Right cardiac atrium (tissue), 5 donors: ENCODE results near the gene PTPRN2. TPM values are rescaled to one million over a fixed set of nuclear protein-coding genes. Genes with fewer than 3 reads are reported as not detected.

Source experiments
- ATAC-seq, 2 donors: fragments of 200-7000 bp; cut with Tn5 transposase; one replicate each; pipeline versions ENCODE4 v1.8.0 to v1.9.1; 2020; ENCODE audit warnings: moderate library complexity in 2 of 2, mild to moderate bottlenecking in 1 of 2
- DNase-seq, 3 donors: peaks; one replicate each; pipeline ENCODE4 v3.0.0-alpha.2; 2020
- H3K27ac ChIP-seq: one replicate; pipeline ENCODE4 v1.5.1; 2013; ENCODE audit warnings: mild to moderate bottlenecking, low read length, control low read depth, moderate library complexity
- H3K27me3 ChIP-seq: one replicate; pipeline ENCODE4 v1.6.1; 2013; ENCODE audit not compliant: control insufficient read depth, insufficient read depth
- H3K4me1 ChIP-seq: one replicate; pipeline ENCODE4 v1.6.1; 2013; ENCODE audit warnings: low read length; ENCODE audit not compliant: control insufficient read depth, insufficient read depth
- H3K4me3 ChIP-seq: one replicate; pipeline ENCODE4 v1.5.1; 2013; ENCODE audit warnings: low read length, control low read depth
- H3K9me3 ChIP-seq: one replicate; pipeline ENCODE4 v1.6.1; 2013; ENCODE audit warnings: low read length; ENCODE audit not compliant: control insufficient read depth
- WGBS: extraction: QIAGEN DNeasy Blood & Tissue Kit; methylation state at CpG from one replicate; pipeline ENCODE4 v1.1.7; 2013; 5-methylcytosine and 5-hydroxymethylcytosine counted together
- intact Hi-C, 4 donors: fragments of 100-400 bp; cut with DNase I; formaldehyde crosslinking; loops; one replicate each; pipeline versions ENCODE4 v1.11.0 to v1.14.0; 2022 to 2023
- polyA plus RNA-seq: library from polyadenylated mRNA; stranded (reverse); fragments of 200-250 nt; gene quantifications from one replicate; pipeline ENCODE4 v1.2.3, GENCODE V29; 2013
- total RNA-seq, 4 donors: library from RNA; stranded (reverse); fragmentation: NEBNext Ultra II Directional; extraction: Animal tissue kit (Norgen Biotek cat#: 25700); gene quantifications; one replicate each; pipeline ENCODE4 v1.2.1, GENCODE V29; 2021
- donor health status: healthy with polysubstance abuse.
- donor health status: DM: no; HTN: yes; CAD: no.
- donor health status: DM: no; HTN: no; CAD: no.
- donor health status: DM: no; HTN: yes; CAD: no; lungs with severe emphysema.
- donor health status: DM: yes; HTN: yes; CAD: no.

PTPRN2 gene
- total and polyA plus RNA-seq, 5 donors: 1.5 to 3.9 (median 1.9) TPM

DNA sequence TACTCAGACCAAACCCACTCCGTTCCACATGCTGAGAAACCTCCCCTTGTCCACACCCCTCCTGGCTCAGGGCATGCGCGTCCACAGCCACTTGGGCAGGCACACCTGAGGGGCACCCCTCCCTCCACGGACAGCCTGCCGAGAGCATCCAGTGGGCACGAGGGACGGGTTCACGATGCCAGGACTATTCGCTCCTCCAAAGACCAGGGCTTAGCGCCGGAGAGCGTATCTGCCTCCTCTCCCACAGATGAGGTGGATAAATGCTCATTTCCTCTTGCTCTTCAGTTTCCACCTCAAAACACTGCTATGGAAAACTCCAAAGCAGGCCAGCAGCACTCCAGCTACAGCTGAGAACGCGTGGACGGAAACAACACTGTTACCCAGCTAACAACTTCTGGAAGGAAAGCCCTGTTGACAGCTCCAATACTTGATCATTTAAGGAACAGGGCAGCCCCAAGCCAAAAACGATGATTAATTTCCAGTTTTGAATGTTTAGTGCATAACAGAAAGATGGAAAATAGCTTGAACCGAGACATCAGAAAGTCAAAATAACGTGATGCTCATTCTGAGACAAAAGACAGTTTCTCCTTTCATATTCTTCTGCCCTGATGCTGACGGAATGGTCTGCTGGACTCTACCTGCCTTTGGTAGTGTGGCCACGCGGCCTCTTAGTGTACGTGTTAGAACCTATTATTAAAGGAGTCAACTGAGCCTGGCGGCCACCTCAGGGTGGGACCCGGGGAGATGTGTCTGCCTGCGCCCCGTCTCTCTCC is 1046.1 kb downstream of the PTPRN2 start:
- Histone ChIP-seq H3K27ac (no peak overlapping the region), H3K4me3 (no peak overlapping the region), H3K27me3 (no peaks in the 10 kb centered on the region), H3K9me3 (no peaks in the 10 kb centered on the region), H3K4me1 (no peaks in the 10 kb centered on the region)
- intact Hi-C loops: no loop called here
- 92% methylated on average over 26 of the region's 26 CpGs for WGBS
- DNase-seq (peak in 1 of 3 donors; percentile 27), ATAC-seq (no peak)

DNA sequence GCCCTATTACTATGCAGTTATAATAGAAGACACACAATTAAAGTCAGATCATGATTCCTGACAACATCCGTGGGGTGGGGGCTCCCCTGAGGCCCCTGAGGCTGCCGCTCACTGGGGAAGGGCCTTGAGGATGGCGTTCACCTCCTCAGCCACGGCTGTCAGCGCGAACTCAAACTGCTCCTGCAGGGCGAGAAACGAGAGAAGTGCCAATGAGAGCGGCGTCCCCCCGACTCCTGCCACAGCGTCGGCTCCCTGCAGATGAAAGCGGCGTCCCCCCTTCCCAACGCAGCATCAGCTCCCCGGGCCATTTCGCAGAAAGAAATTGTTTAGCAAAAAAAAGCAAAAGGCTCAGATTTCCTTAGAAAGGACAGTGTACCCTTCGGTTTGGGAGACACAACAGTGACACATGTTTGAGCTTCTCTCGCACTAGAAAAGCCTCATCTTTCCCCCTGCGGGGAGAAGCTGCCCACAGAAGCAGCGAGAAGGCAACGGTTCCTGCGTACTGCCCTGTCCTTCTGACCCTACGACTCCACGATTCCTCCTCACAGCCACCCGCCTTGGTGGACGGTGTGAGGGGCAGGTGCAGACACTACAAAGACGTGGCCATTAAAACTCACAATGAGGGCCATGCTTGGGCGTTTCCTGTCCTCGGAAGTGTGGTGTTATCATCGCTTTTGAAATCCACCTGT is 1046.9 kb downstream of the PTPRN2 start:
- DNase-seq (peak in 1 of 3 donors; percentile 39), ATAC-seq (no peak)
- Histone ChIP-seq H3K4me1 (no peaks in the 10 kb centered on the region), H3K27me3 (no peaks in the 10 kb centered on the region), H3K4me3 (no peak overlapping the region), H3K27ac (no peak overlapping the region), H3K9me3 (no peaks in the 10 kb centered on the region)
- intact Hi-C loops: no loop called here
- WGBS: 80% methylated on average over 32 of the region's 32 CpGs

DNA sequence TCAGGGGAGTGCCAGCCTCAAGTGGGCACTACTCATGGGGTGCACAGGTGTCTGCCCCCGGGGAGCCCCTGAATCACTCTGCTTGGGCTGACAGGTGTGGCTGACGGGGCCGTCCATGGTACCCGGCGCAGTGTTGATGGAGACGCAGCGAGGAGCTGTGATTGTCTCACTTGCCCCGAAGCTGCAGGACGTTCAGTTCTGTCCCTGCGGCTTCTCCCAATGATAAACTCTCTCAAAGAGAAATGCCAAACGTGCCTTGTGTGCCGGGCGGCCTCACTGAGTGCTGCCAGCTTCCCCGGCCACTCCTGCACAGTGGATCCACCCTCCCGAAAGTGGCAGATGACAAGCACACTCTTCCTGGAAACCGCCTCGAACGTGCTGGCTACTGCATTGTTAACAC is 1047.6 kb downstream of the PTPRN2 start:
- Histone ChIP-seq H3K27ac (no peak overlapping the region), H3K9me3 (no peaks in the 10 kb centered on the region), H3K4me3 (no peak overlapping the region), H3K4me1 (no peaks in the 10 kb centered on the region), H3K27me3 (no peaks in the 10 kb centered on the region)
- peak; percentile 28 to 70 (median 43) for DNase-seq
- peak; percentile 70 to 80 for ATAC-seq
- 88% methylated on average over 18 of the region's 18 CpGs for WGBS
- intact Hi-C loops: no loop called here

DNA sequence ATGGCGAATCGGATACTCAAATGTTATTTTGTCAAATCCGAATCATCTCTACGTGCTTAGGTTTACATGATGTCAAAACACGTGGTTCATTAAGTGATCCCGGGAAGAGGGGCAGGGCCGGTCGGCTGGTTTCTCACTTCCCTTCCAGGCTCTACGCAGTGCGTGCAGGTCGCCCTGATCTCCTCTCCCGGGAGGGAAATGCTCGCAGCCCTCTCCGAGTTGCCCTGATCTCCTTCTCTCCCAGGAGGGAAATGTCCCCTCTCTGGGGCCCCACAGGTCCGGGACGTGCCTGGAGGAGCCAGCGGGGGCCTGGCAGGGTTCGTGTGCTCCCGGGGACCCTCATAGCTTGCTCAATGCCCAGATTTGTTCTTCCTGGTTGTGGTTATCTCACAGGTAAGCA is 1048.1 kb downstream of the PTPRN2 start:
- Histone ChIP-seq H3K4me1 (no peaks in the 10 kb centered on the region), H3K27ac (no peak overlapping the region), H3K9me3 (no peaks in the 10 kb centered on the region), H3K27me3 (no peaks in the 10 kb centered on the region), H3K4me3 (no peak overlapping the region)
- WGBS: 93% methylated on average over 19 of the region's 19 CpGs
- DNase-seq (peak in 1 of 3 donors; percentile 27), ATAC-seq (no peak)
- intact Hi-C loops: no loop called here

DNA sequence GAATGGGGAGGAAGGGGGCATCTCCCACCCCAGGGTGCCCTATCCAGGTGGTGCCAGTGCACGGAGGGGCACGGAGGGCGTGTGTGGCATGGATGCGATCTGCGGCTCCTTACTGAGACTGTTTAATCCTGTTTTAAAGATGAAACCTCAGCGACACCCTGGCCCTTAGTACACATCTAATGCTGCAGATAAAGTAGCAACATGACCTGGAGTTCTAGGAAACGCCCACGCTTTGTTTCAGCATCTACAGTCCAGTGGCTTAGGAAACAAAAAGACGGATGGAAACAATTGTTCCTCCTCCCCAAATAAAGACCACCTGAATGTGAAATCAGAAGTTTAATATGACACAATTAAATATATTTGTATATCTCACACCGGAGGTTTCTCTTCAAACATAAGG is 1048.9 kb downstream of the PTPRN2 start:
- Histone ChIP-seq H3K27ac (no peak overlapping the region), H3K9me3 (no peaks in the 10 kb centered on the region), H3K27me3 (no peaks in the 10 kb centered on the region), H3K4me3 (no peak overlapping the region), H3K4me1 (no peaks in the 10 kb centered on the region)
- ATAC-seq (no peak), DNase-seq (peak in 1 of 3 donors; percentile 10)
- intact Hi-C loops: no loop called here
- 96% methylated on average over 10 of the region's 10 CpGs for WGBS

DNA sequence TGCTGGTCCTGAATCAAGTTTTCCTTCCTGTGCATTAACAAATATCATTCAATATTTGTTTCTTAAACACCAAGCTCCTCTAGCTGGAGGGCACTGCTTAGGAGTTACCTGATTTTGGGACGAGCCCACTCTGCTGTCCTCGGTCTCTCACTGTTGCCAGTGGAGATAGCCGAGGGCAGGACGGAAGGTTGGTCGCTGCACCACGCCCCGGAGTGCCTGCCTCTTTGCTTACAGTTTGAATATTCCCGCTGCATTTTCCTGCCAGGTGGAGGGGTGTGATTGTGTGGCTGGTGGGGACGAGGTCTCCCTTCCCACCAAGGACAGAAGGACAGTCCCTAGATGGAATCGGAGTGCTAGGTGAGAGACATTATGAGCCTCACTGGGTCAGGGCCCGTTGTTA is 1049.3 kb downstream of the PTPRN2 start:
- intact Hi-C loops: no loop called here
- 93% methylated on average over 11 of the region's 11 CpGs for WGBS
- H3K9me3 ChIP-seq: no peaks in the 10 kb centered on the region
- no peaks in the 10 kb centered on the region for H3K4me1 ChIP-seq
- DNase-seq: no peak
- no peak for ATAC-seq
- H3K27ac ChIP-seq: no peak overlapping the region
- no peaks in the 10 kb centered on the region for H3K27me3 ChIP-seq
- no peak overlapping the region for H3K4me3 ChIP-seq

DNA sequence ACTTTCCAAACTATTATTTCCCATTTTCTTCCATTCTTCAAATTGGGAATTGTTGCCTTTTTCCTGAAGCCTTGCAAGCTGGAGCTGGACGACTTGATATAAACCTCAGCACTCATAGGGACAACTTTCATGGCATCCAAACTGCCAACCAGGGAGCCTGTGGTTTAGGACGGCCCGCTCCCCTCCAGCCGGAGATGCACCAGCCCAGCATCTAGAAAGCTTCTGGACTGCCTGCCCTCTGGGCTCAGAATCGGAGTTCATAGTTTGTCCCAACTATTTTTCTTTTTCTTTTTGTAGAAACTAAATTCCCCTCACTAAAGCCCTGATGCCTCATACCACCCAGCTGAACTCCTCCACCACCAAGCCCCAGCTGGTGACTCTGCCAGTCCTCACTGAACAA is 1050.6 kb downstream of the PTPRN2 start:
- no peak for ATAC-seq
- no peaks in the 10 kb centered on the region for H3K27me3 ChIP-seq
- no peaks in the 10 kb centered on the region for H3K9me3 ChIP-seq
- 92% methylated on average over 5 of the region's 5 CpGs for WGBS
- intact Hi-C loops: no loop called here
- H3K27ac ChIP-seq: no peak overlapping the region
- DNase-seq: peak in 1 of 3 donors; percentile 19
- no peak overlapping the region for H3K4me3 ChIP-seq
- no peaks in the 10 kb centered on the region for H3K4me1 ChIP-seq

DNA sequence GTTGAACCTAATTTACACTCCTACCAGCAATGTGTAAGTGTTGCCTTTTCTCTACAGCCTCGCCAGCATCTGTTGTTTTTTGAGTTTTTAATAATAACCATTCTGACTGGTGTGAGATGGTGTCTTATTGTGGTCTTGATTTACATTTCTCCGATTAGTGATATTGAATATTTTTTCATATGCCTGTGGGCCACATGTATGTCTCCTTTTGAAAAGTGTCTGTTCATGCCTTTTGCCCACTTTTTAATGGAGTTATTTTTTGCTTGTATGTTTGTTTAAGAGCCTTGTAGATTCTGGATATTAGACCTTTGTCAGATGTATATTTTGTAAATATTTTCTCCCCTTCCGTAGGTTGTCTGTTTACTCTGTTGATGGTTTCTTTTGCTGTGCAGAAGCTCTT is 1055.6 kb downstream of the PTPRN2 start:
- intact Hi-C loops: no loop called here
- DNase-seq: no peak
- ATAC-seq: no peak
- no peak overlapping the region for H3K4me3 ChIP-seq
- H3K4me1 ChIP-seq: no peaks in the 10 kb centered on the region
- H3K9me3 ChIP-seq: no peaks in the 10 kb centered on the region
- no peaks in the 10 kb centered on the region for H3K27me3 ChIP-seq
- 94% methylated on average over 3 of the region's 3 CpGs for WGBS
- no peak overlapping the region for H3K27ac ChIP-seq

DNA sequence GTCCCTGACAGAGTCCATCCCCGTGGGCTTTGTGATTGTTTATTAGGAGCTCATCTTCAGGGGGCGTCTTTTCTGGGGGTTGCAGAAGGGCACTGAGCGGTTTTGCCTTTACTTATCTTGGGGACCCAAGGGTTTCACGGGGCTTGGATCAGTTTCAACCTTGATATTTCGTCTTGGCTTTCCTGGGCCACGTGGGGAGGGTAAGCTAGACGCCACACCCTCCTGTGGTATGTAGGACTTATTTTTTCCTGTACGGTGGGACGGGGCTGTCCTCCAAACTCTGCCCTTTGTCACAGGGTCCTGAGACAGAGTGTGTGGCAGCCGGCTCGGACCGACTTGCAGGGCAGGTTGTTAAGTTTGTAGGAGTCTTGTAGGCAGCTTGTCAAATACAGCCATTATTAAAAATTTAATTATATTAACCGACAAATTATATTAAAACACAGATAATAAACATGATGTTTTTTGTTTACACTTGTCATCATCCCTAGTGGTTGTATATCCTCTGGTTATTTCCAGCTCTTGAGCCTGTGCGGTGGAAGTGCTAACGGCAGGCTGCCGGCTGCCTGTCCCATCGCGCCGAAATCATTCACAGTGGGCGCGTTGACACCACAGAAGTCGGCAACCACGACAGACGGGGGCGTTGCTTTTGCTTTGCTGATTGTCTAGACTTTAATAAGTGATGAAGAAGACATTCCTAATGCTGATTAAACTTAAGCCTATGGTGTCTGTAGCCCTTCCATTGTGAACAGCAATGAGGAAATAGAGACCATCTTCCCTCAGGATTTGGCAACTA is 1057.7 kb downstream of the PTPRN2 start:
- Histone ChIP-seq H3K27ac (no peak overlapping the region), H3K4me3 (no peak overlapping the region), H3K4me1 (no peaks in the 10 kb centered on the region), H3K9me3 (no peaks in the 10 kb centered on the region), H3K27me3 (no peaks in the 10 kb centered on the region)
- DNase-seq (peak in 1 of 3 donors; percentile 11), ATAC-seq (no peak)
- intact Hi-C loops: no loop called here
- 70% methylated on average over 25 of the region's 25 CpGs for WGBS

DNA sequence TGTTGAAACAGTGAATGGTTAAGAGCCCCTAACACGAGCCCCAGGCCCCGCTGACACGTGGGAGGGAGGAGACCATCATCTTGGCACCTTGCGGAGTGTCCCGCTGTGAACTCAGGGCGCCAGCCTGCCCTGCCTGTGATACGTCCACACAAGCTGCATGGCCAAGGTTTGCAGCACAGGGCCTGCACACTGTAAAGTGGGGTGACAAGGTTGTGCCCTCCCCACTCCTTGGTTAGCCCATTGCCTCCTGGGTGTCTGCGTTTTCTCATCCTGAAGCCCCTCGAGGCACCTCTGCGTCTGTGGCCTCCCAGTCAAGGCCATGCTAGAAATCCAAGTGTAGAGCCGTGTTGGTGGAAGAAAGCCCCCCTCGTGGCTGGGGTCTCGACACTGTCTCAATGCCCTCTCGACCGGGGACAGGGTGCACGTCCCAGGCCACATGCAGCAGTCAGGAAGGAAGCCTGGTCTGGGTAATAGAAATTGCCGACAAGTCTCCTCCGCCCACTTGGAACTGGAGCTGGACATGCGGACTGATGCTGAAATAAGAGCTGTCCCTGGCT is 1058.8 kb downstream of the PTPRN2 start:
- ATAC-seq (no peak), DNase-seq (peak in 1 of 3 donors; percentile 10)
- 66% methylated on average over 19 of the region's 19 CpGs for WGBS
- H3K9me3 ChIP-seq: no peaks in the 10 kb centered on the region
- H3K27me3 ChIP-seq: no peaks in the 10 kb centered on the region
- no peaks in the 10 kb centered on the region for H3K4me1 ChIP-seq
- intact Hi-C loops: no loop called here
- H3K27ac ChIP-seq: no peak overlapping the region
- H3K4me3 ChIP-seq: no peak overlapping the region

DNA sequence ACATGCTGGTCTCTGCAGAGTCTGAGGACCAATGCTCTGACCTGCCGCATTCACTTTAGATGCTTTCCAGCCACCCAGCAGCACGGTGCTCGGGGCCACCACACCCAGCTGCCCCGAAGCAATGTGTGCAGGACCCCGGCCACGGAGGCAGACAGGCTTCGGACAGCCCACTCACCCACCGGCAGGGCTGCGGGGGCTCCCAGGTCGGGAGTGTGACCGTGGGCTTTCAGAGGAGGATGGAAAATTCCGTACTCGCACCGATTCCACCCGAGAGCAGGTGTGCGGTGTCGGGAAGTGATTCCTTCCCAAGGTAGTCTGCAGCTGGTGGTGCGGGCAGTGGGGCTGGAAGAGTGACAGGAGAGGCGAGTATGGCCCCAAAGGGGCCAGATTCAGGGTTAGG is 1059.9 kb downstream of the PTPRN2 start:
- ATAC-seq (no peak), DNase-seq (peak in 1 of 3 donors; percentile 15)
- intact Hi-C loops: no loop called here
- Histone ChIP-seq H3K9me3 (no peaks in the 10 kb centered on the region), H3K4me1 (no peaks in the 10 kb centered on the region), H3K4me3 (no peak overlapping the region), H3K27ac (no peak overlapping the region), H3K27me3 (no peaks in the 10 kb centered on the region)
- 89% methylated on average over 19 of the region's 19 CpGs for WGBS
